Smooth muscle cell (in vitro differentiated cells): ENCODE measurements around the gene EXOC8. TPM values are rescaled to one million over a fixed set of nuclear protein-coding genes. Genes with fewer than 3 reads are reported as not detected.

Experiments used
- DNase-seq: peaks from one replicate; lab custom pipeline; 2025; ENCODE audit not compliant: unreplicated experiment; lab: John Stamatoyannopoulos, UW
- H2AFZ ChIP-seq: fragments of 200-600 bp; sonication (generic); 2 replicates; pipeline ENCODE4 v1.6.0; 2016; ENCODE audit warnings: antibody characterized with exemption, low read depth, mild to moderate bottlenecking
- H3F3A ChIP-seq: fragments of 200-600 bp; sonication (generic); 2 replicates; pipeline ENCODE4 v1.6.0; 2017; ENCODE audit warnings: antibody characterized with exemption, low read depth
- H3K27ac ChIP-seq: fragments of 200-600 bp; sonication (generic); 2 replicates; pipeline ENCODE4 v1.5.1; 2016; ENCODE audit warnings: low read depth, mild to moderate bottlenecking
- H3K27me3 ChIP-seq: fragments of 200-600 bp; sonication (generic); 2 replicates; pipeline ENCODE4 v1.6.1; 2016; ENCODE audit warnings: low read depth, mild to moderate bottlenecking
- H3K36me3 ChIP-seq: fragments of 200-600 bp; sonication (generic); 2 replicates; pipeline ENCODE4 v1.5.1; 2016; ENCODE audit warnings: low read depth
- H3K4me1 ChIP-seq: fragments of 200-600 bp; sonication (generic); 2 replicates; pipeline ENCODE4 v1.5.1; 2016; ENCODE audit warnings: low read depth
- H3K4me2 ChIP-seq: fragments of 200-600 bp; sonication (generic); 2 replicates; pipeline ENCODE4 v1.6.0; 2016; ENCODE audit warnings: mild to moderate bottlenecking
- H3K4me3 ChIP-seq: fragments of 200-600 bp; sonication (generic); 2 replicates; pipeline ENCODE4 v1.5.1; 2016; ENCODE audit warnings: mild to moderate bottlenecking
- H3K79me2 ChIP-seq: fragments of 200-600 bp; sonication (generic); 2 replicates; pipeline ENCODE4 v1.6.0; 2016; ENCODE audit warnings: low read depth, mild to moderate bottlenecking
- H3K9ac ChIP-seq: fragments of 200-600 bp; sonication (generic); 2 replicates; pipeline ENCODE4 v1.6.0; 2016; ENCODE audit warnings: low read depth
- H3K9me3 ChIP-seq: fragments of 200-600 bp; sonication (generic); replicated peaks from 2 replicates; pipeline ENCODE4 v1.5.1; 2016; ENCODE audit warnings: low read depth
- H4K20me1 ChIP-seq: fragments of 200-600 bp; sonication (generic); 2 replicates; pipeline ENCODE4 v1.6.0; 2016; ENCODE audit warnings: low read depth
- CTCF ChIP-seq: fragments of 200-600 bp; sonication (generic); IDR thresholded peaks from 2 replicates; pipeline ENCODE4 v1.5.1; 2017; ENCODE audit warnings: borderline replicate concordance, mild to moderate bottlenecking, antibody characterized with exemption; ENCODE audit not compliant: insufficient read depth, poor library complexity, severe bottlenecking
- WGBS: methylation state at CpG from one replicate; pipeline ENCODE4 v1.1.7; 2016; ENCODE audit warnings: low lambda C conversion rate; 5-methylcytosine and 5-hydroxymethylcytosine counted together
- polyA plus RNA-seq: library from polyadenylated mRNA; unstranded; fragments of >200 nt; fragmentation: Nextera tagmentation; extraction: Ambion mirVana; gene quantifications from 2 replicates; pipeline ENCODE4 v1.2.1, GENCODE V29; 2016
- total RNA-seq: library from RNA; depleted of rRNA; stranded (reverse); fragments of >200 nt; gene quantifications from 2 replicates; pipeline ENCODE4 v1.2.3, GENCODE V29; 2014

The EXOC8 gene
- total and polyA plus RNA-seq, 2 experiments from 2014 or later, result 4.2 to 15.6 TPM

GRCh38 chr1:231381729-231382128 is 44.1 kb upstream of the EXOC8 start:
- Histone ChIP-seq H3K4me1 (peaks cover 4% of the 10 kb centered on the region), H3K9ac (no peak overlapping the region), H2AFZ (no peak overlapping the region), H3K27me3 (no peaks in the 10 kb centered on the region), H3K36me3 (no peaks in the 10 kb centered on the region), H3K9me3 (no peaks in the 10 kb centered on the region), H3K79me2 (peaks cover 94% of the 10 kb centered on the region), H3F3A (no peaks in the 10 kb centered on the region), H3K4me3 (no peak overlapping the region), H3K4me2 (no peak overlapping the region), H3K27ac (no peak overlapping the region), H4K20me1 (peaks cover 99% of the 10 kb centered on the region)
- 87% methylated on average over 2 of the region's 2 CpGs for WGBS
- no peak for TF ChIP-seq CTCF
- no peak for DNase-seq

- Histone ChIP-seq H3K9me3 (no peaks in the 10 kb centered on the region), H3K27me3 (no peaks in the 10 kb centered on the region), H3K4me1 (peaks cover 4% of the 10 kb centered on the region), H3K9ac (no peak overlapping the region), H3K79me2 (peaks cover 88% of the 10 kb centered on the region), H3K36me3 (no peaks in the 10 kb centered on the region), H3F3A (no peaks in the 10 kb centered on the region), H3K4me3 (no peak overlapping the region), H2AFZ (no peak overlapping the region), H4K20me1 (peaks cover 100% of the 10 kb centered on the region), H3K4me2 (no peak overlapping the region), H3K27ac (peak overlapping the region; percentile 22)
- WGBS, result 91% methylated on average over 5 of the region's 5 CpGs
- no peak for DNase-seq
- no peak for TF ChIP-seq CTCF
These were observed 39.4 kb upstream of the EXOC8 start for GRCh38 chr1:231376875-231377549.

GRCh38 chr1:231376101-231376500 is 38.4 kb upstream of the EXOC8 start:
- H3K27ac ChIP-seq, result peak overlapping the region; percentile 22
- H3F3A ChIP-seq, result no peaks in the 10 kb centered on the region
- no peak overlapping the region for H3K4me3 ChIP-seq
- no peak overlapping the region for H3K4me2 ChIP-seq
- H3K4me1 ChIP-seq, result peaks cover 4% of the 10 kb centered on the region
- peaks cover 98% of the 10 kb centered on the region for H4K20me1 ChIP-seq
- peaks cover 79% of the 10 kb centered on the region for H3K79me2 ChIP-seq
- no peak for DNase-seq
- H3K9me3 ChIP-seq, result no peaks in the 10 kb centered on the region
- no peak overlapping the region for H2AFZ ChIP-seq
- WGBS, result 62% methylated on average over 4 of the region's 4 CpGs
- H3K27me3 ChIP-seq, result no peaks in the 10 kb centered on the region
- H3K36me3 ChIP-seq, result no peaks in the 10 kb centered on the region
- no peak for TF ChIP-seq CTCF
- H3K9ac ChIP-seq, result no peak overlapping the region

GRCh38 chr1:231374394-231374793 is 36.7 kb upstream of the EXOC8 start:
- Histone ChIP-seq H3K79me2 (peaks cover 76% of the 10 kb centered on the region), H2AFZ (no peak overlapping the region)

More at GRCh38 chr1:231374394-231374793, 36.7 kb upstream of the EXOC8 start:
- no peaks in the 10 kb centered on the region for H3K9me3 ChIP-seq
- peaks cover 4% of the 10 kb centered on the region for H3K4me1 ChIP-seq
- H4K20me1 ChIP-seq, result peaks cover 93% of the 10 kb centered on the region
- no peaks in the 10 kb centered on the region for H3K36me3 ChIP-seq
- H3K27me3 ChIP-seq, result no peaks in the 10 kb centered on the region
- WGBS, result over 99% methylated on average over 4 of the region's 4 CpGs
- H3K4me2 ChIP-seq, result no peak overlapping the region
- H3K9ac ChIP-seq, result no peak overlapping the region
- H3K27ac ChIP-seq, result no peak overlapping the region
- H3K4me3 ChIP-seq, result no peak overlapping the region
- TF ChIP-seq CTCF, result no peak
- no peaks in the 10 kb centered on the region for H3F3A ChIP-seq
- DNase-seq, result no peak
